ENCODE measurements around the gene FAM53B.
A peak's percentile ranks its signal among the peaks of the same experiment; 100 is the strongest.

Gene FAM53B

DNA sequence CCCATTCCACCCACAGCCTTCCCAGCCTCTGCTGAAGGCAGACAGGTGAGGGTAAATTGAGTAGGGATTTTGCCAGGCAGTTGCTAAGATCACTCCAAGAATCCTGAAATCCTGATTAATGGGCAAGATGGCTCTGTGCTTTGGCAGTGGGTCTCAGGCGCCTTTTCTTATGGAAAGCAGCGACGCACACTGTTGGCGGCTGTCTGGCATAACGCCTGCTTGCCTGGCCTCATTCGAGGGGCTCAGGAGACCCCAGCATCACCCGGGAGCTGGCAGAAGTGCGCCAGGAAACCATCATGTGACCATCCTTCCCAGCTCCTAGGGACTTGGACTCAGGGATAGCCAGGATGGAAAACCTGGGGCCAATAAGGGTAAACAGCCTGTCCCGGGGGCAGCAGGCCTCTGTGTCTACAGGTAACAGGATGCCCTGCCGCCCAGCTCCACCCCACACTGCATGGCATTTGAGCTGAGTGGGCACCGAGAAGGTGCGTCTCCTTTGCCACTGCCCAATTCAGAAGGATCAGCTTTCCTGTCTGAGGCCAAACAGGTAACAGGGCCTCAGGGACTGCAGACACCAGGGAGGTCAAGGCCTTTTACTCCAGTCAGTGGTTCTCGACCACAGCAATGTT is 98.6 kb downstream of the FAM53B start:
- DNase-seq (ENCODE audit: low spot score) = no peak

GRCh38 chr10:124644771-124645415 is 99.3 kb downstream of the FAM53B start:
- no peak for DNase-seq (ENCODE audit: low spot score)

DNA sequence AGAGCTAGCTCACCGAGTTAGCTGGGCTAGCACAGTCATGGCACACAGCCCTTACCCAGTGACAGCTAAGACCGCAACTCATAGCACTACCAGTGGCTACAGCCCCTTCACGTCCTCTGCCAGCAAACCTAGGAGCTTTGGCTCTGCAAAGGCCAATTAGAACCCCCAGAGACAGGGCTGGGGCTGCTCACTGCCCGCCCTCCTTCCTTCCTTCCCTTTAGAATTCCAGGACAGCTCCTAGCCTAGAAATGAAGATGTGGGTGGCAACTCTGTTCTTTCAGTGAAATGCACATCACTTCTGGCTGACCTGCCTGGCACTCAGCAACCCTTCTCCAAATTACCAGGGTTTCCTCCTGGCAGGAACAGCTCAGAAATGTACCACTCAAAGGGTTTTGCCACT is 99.9 kb downstream of the FAM53B start:
- no peak for DNase-seq (ENCODE audit: low spot score)

- no peak for DNase-seq (ENCODE audit: low spot score)
Observed at GRCh38 chr10:124643330-124644009, 100.7 kb downstream of the FAM53B start.

GRCh38 chr10:124642088-124642710 is 102.0 kb downstream of the FAM53B start:
- DNase-seq (ENCODE audit: low spot score) = no peak

- no peak for DNase-seq (ENCODE audit: low spot score)
Observed at GRCh38 chr10:124641282-124642087, 102.7 kb downstream of the FAM53B start.

DNA sequence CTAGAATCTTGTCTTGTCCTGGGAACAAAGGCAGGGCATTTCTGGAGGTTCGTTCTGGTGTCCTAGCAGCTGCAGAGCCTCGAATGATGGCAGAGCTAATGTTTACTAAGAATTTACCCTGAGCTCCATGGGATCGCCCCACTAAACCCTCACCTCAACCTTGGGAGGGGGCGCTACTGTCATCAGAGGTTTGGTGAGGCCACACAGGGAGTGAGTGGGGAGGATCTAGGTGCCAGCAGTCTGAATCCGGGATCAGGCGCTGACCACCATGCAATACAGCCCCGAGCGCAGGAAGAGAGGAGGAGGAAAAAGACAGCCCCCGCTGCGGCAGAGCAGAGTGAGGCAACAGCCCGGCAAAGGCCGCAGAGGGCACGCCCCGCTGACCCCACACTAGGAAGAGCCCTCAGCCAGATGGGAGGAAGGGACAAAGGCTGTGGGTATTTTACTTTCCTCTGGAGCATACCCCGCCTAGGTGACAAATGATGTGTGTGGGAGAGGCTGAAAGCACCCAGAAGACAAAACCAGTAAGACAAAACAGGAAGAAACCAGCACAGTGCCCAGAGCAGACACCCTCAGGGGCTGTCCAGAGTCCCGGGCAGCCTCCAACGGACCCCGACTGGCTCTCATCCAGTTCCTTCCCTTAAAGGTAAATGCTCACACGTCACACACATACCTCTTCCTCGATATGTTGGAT is 103.5 kb downstream of the FAM53B start:
- peak; percentile 77 for DNase-seq (ENCODE audit: low spot score)

GRCh38 chr10:124640056-124640455 is 104.1 kb downstream of the FAM53B start:
- no peak for DNase-seq (ENCODE audit: low spot score)

DNA sequence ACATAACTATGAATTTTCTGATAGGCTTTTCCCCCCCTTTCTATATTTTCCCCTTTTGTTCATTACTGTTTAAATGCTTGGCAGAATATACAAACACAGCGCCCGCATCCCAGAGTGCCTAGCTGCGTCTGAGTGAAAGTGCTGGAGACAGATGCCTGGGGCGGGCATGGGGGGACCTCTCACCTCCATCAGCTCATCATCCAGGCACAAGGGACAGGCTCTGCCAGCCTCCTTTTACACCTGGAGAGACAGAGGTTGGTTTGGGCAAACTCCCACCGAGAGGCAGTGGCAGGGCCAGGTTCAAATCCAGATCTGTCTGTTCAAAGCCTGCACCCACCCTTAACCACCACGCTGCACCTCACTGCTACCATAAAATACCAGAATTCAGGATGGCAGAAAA is 104.5 kb downstream of the FAM53B start:
- no peak for DNase-seq (ENCODE audit: low spot score)

- no peak for DNase-seq (ENCODE audit: low spot score)
Observed at GRCh38 chr10:124639206-124639605, 105.0 kb downstream of the FAM53B start.

DNA sequence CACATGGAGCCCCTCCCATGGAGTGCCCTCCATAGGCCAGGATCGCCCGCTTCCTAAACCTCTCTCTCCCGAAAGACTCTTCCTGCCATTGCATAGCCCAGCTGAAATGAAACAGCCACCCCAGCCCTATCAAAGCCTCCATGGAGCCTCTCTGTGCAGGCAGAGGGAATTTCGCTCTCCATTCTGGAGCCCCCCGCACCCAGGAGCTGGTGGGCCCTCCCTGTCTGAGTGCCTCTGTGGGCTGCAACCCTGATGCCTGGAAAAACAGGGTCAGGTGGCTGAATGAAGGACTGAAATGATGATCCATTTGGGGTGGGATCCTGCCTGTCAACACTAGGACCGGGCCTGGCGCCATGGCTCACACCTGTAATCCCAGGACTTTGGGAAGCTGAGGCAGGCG is 106.4 kb downstream of the FAM53B start:
- DNase-seq (ENCODE audit: low spot score) = no peak

DNA sequence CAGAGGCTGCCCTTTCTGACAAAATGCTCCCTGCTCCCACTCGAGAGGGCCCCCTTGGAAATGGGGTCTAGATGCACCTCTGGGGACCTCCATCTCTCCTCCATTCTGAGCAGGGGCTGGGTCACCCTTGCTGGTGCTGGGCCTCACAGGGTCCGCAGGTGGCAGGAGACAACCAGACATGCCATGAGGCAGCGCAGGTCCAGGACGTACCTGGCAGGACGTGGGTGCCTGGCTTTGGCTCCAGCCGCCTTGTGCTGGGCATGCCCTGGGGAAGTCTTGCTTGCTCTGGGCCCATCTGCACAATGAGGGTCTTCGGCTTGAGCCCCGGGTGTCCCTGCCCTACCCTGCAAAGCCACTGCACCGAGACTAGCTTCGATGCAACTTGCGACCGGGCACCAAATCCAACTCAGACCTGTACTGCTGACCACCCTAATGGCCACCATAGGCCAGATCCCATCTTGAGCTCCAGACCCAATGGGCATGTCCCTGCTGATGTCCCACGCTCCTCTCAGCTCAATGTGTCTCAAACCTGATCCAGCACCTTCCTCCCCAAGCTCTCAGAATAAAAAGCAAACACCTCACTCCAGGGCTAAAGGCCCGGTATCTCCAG is 107.0 kb downstream of the FAM53B start:
- DNase-seq (ENCODE audit: low spot score) = no peak

DNA sequence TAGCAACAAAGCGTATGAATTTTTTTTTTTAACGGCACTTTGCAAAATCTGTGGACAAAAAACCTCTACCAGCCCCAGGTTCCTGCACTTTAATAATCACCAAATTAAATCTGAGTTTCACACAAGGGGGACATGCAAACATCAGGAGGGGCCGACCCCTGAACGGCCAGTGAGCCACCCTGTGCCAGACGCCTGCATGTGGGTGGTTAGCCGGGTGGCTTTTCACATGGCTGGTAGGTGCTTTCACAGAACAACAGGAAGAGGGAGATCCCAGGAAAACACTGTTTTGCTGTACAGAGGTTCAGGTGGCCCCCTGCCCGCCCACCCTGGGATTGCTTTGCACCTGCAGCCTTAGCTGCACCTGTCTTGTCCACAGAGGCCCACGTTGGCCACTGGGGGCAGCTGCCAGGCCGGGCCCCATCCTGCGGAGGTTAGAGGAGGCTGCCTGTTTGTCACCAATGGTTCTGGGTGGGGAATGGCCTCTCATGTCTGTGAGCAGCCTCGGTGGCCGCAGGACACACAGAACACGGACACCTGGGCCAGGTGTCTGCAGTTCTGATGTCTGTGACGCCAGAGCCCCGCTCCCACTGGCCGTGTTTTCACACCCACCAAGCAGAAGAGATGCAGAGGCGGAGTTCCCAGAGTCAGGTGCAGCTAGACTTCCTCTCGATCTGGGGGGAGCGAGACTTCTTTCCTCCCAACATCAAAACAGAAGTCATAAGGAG is 107.7 kb downstream of the FAM53B start:
- DNase-seq (ENCODE audit: low spot score) = no peak

GRCh38 chr10:124632566-124632965 is 111.6 kb downstream of the FAM53B start:
- DNase-seq (ENCODE audit: low spot score) = no peak

DNA sequence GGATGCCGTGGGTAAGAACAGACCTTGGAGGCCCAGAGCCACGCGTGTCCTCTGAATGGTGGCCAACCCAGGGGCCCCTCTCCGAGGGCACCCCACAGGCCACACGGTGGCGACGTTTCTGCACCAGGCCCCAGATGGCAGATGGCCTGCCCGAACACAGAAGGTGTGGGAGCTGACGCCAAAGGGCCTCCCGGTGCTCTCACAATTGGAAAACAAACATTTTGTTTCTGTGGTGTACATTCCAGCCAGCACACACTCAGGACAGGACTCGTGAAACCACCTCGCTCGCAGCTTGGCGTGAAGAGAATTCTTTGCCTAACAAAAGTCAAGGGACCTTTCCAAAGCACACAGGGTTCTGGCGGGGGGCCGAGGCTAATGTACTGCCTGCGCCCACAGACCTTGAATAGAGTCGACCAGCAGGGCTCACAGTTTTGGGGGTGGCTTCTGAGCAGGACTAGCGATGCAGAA is 112.1 kb downstream of the FAM53B start:
- DNase-seq (ENCODE audit: low spot score) = peak; percentile 52

GRCh38 chr10:124630551-124630950 is 113.6 kb downstream of the FAM53B start:
- no peak for DNase-seq (ENCODE audit: low spot score)

DNA sequence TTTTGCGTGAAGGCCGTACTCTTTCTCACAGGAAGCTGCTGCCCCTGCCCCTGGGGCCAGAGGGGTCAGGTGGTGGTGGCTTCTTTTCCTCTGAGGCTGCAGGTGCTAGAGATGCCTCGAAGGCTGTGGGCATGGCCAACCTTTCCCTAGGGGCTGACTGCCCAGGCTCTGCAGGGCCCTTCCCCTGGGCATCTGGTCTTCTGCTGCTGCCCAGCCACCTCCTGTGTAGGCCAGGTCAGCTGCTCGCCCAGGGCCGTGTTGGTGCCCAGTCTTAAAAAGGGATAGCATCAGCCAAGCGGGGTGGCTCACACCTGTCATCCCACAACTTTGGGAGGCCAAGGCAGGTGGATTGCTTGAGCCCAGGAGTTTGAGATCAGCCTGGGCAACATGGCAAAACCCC is 114.3 kb downstream of the FAM53B start:
- DNase-seq (ENCODE audit: low spot score) = no peak

DNA sequence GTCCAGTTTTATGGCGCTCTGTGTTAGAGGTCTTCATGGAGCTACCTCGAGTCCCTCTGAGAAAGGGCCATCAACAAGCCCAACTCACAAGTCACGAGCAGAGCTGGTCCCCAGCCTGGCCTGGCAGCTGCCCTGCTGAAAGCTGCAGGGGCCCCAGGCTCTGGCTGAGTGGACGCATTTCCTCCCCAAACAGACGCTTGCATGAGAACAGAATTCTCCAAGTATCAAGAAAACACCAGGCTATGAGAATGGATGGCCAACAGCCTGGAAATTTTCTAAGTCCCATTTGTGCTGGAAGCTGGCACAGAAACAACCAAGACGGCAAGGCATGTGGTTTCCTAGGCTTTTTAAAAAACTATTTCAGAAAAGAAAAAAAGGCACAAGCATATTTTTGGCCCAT is 114.8 kb downstream of the FAM53B start:
- DNase-seq (ENCODE audit: low spot score) = no peak

GRCh38 chr10:124628676-124629021 is 115.5 kb downstream of the FAM53B start:
- no peak for DNase-seq (ENCODE audit: low spot score)

DNA sequence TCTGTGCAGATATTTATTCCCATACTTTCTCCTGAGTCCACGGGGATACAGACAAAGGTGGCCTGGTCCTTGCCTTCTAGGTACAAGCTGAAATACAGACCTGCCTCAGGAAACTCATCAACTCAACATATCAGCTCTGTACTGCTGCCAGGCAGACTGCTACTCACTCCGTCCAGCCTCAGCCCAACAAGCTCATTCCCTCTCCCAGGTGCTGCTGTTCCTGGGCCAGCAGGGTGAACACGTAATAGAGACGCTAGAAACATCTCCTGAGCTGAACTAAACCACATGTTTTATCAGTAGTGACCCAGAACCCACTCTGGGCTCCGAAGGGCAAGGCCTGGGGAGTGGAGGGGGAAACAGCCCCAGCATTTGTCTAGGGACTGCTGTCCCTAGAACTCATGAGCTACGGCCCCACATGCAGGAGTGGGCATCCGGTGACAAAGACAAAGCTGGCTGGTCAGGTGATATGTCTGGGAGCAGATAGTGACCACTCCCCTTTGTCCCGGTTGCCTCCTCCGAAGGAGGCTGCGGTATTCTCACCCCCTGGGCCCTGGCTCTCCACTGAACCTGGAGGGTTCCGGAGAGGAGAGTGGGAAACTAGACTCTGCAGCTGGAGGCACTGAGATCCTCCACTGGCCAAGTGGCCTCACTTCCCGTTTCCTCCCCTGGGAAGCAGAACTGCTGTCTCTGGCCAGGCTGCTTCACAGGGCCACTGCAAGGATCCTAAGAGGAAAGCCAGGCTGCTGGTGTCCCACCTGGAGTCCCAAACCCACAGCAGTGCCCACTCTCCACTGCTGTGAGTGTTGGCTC is 116.1 kb downstream of the FAM53B start:
- DNase-seq (ENCODE audit: low spot score) = no peak
